Loucy (cell line): ENCODE data around the gene GIGYF2.

ENCODE experiments used
- CTCF ChIP-seq: fragments of 200-600 bp; sonication (generic); conservative IDR thresholded peaks from 2 replicates; pipeline ENCODE4 v1.5.1; 2014; ENCODE audit warnings: mild to moderate bottlenecking, antibody characterized with exemption, low read length
- EZH2phosphoT487 ChIP-seq: fragments of 200-600 bp; IDR thresholded peaks from 2 replicates; pipeline ENCODE4 v1.6.1; 2018; ENCODE audit warnings: antibody characterized with exemption, mild to moderate bottlenecking, moderate library complexity, borderline replicate concordance

GRCh38 chr2:232850039-232850438 lies 152.9 kb downstream of the GIGYF2 start:
- TF ChIP-seq CTCF (no peak), EZH2phosphoT487 (no peak)
